GM13976 (cell line): ENCODE measurements around the gene ZNF598.

Experiments used
- DNase-seq: peaks from one replicate; pipeline ENCODE4 v3.0.0; 2012; ENCODE audit warnings: low spot score
- in situ Hi-C: fragments of 300-500 bp; cut with MboI; formaldehyde crosslinking; loops from one replicate; pipeline ENCODE4 v1.12.0; 2022; ENCODE audit warnings: low sequenced_read_pairs, mixed read lengths, inconsistent platforms; ENCODE audit not compliant: unreplicated experiment
- TF ChIP-seq, protein P1 (sequence below): IDR thresholded peaks from 2 replicates; pipeline ENCODE4 v1.5.1; 2012; ENCODE audit warnings: borderline replicate concordance, mild to moderate bottlenecking; ENCODE audit not compliant: insufficient read depth; ENCODE audit errors: extremely low read depth, missing control alignments, control extremely low read depth

ZNF598 gene

GRCh38 chr16:1998852-1999801 is 10.5 kb downstream of the ZNF598 start:
- in situ Hi-C loops, result no loop called here
- TF ChIP-seq, protein P1, sequence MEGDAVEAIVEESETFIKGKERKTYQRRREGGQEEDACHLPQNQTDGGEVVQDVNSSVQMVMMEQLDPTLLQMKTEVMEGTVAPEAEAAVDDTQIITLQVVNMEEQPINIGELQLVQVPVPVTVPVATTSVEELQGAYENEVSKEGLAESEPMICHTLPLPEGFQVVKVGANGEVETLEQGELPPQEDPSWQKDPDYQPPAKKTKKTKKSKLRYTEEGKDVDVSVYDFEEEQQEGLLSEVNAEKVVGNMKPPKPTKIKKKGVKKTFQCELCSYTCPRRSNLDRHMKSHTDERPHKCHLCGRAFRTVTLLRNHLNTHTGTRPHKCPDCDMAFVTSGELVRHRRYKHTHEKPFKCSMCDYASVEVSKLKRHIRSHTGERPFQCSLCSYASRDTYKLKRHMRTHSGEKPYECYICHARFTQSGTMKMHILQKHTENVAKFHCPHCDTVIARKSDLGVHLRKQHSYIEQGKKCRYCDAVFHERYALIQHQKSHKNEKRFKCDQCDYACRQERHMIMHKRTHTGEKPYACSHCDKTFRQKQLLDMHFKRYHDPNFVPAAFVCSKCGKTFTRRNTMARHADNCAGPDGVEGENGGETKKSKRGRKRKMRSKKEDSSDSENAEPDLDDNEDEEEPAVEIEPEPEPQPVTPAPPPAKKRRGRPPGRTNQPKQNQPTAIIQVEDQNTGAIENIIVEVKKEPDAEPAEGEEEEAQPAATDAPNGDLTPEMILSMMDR, result no peak
- DNase-seq, result no peak

DNA sequence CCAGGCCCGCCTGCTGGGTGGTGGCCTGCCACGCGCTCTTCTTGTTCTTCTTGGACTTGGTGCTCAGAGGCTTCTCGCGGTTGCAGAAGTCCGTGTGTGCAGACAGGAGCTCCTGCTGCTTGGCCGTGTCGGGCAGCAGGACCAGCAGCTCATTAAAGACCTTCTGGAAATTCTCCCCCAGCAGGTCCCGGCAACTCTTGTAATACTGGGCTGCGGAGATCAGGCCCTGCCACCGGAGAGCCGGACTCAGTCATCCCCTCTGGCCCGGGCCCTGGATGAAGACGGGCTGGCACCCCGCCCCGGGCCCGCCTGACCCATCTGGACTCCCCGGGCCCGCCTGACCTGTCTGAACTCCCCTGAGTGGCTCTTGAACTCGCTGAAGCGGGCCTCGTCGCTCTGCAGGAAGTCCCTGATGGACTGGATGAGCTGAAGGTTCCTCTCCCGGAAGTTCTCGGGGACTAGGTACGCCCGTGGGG is 11.2 kb downstream of the ZNF598 start:
- TF ChIP-seq, protein P1, result no peak
- DNase-seq, result no peak
- in situ Hi-C loops, result no loop called here

- TF ChIP-seq, protein P1, result no peak
- DNase-seq, result no peak
- in situ Hi-C loops, result no loop called here
Measured at GRCh38 chr16:1997494-1998359, 11.9 kb downstream of the ZNF598 start.

GRCh38 chr16:1993731-1994131 is 15.9 kb downstream of the ZNF598 start:
- in situ Hi-C loops, result no loop called here

GRCh38 chr16:1992704-1993317 is 16.8 kb downstream of the ZNF598 start:
- in situ Hi-C loops, result no loop called here
- TF ChIP-seq, protein P1, result no peak
- no peak for DNase-seq

More at GRCh38 chr16:1993731-1994131, 15.9 kb downstream of the ZNF598 start:
- TF ChIP-seq, protein P1, result no peak
- DNase-seq, result no peak
